ENCODE results near the gene EFNA5. TPM values are rescaled to one million over a fixed set of nuclear protein-coding genes. Genes with fewer than 3 reads are reported as not detected.

Gene EFNA5
- total and polyA plus RNA-seq, 2 of the 8 experiments (the other 6 are each of a cell fraction or from before 2014, with no cell fraction given) = 9.6 to 21.8 TPM

- Histone ChIP-seq H3K14ac (ENCODE audit: insufficient read length) (no peak overlapping the region), H3K36me3 (ENCODE audit: control insufficient read depth in 2 of 4, insufficient read depth in 4 of 4, low read length in 3 of 4) (no peaks in the 10 kb centered on the region), H3K23me2 (ENCODE audit: low read depth, low read length) (no peaks in the 10 kb centered on the region; the same call in 1 of the 2 replicates), H3K79me1 (ENCODE audit: low read depth, low read length) (no peaks in the 10 kb centered on the region), H2BK12ac (ENCODE audit: low read depth, low read length) (no peak overlapping the region), H3K9me3 (ENCODE audit: insufficient read depth in 2 of 2, low read depth in 1 of 2, low read length in 1 of 2) (no peaks in the 10 kb centered on the region), H3K79me2 (ENCODE audit: control insufficient read depth in 1 of 2, insufficient read depth in 2 of 2, low read length in 2 of 2) (no peaks in the 10 kb centered on the region; a peak in 2 of 4 replicates), H3K18ac (ENCODE audit: extremely low read depth, low read length) (no peak overlapping the region), H2BK120ac (replicated peaks; ENCODE audit: low read depth, low read length) (no peak overlapping the region), H2BK5ac (ENCODE audit: low read depth, low read length) (no peak overlapping the region), H3K56ac (replicated peaks; ENCODE audit: insufficient read length, low read depth, low read length) (no peak overlapping the region), H2AK5ac (ENCODE audit: low read depth, low read length) (no peak overlapping the region), H3K4me1 (replicated peaks in 1 of 4; ENCODE audit: control insufficient read depth in 3 of 4, insufficient read depth in 4 of 4, low read length in 3 of 4) (no peaks in the 10 kb centered on the region), H3K9ac (replicated peaks in 1 of 4; ENCODE audit: extremely low read depth in 1 of 4, low read depth in 3 of 4, low read length in 3 of 4) (no peak overlapping the region), H3K27ac (ENCODE audit: low read depth, low read length) (no peak overlapping the region), H3K4ac (replicated peaks; ENCODE audit: insufficient read length, low read depth, low read length) (no peak overlapping the region), H4K8ac (ENCODE audit: extremely low read depth, insufficient read depth, low read length) (no peak overlapping the region), H4K91ac (replicated peaks; ENCODE audit: insufficient read length, low read length) (no peak overlapping the region), H4K20me1 (replicated peaks in 1 of 2; ENCODE audit: control insufficient read depth in 1 of 2, insufficient read depth in 2 of 2, low read length in 2 of 2) (no peaks in the 10 kb centered on the region), H3K4me2 (ENCODE audit: insufficient read depth in 1 of 2, low read depth in 2 of 2, low read length in 2 of 2) (no peak overlapping the region), H2BK20ac (ENCODE audit: low read length) (no peak overlapping the region), H3K23ac (ENCODE audit: insufficient read length) (no peak overlapping the region), H3K4me3 (ENCODE audit: extremely low read depth in 1 of 4, insufficient read depth in 2 of 4, low read depth in 3 of 4, low read length in 4 of 4) (no peak overlapping the region), H2AFZ (ENCODE audit: low read length) (no peak overlapping the region), H2BK15ac (ENCODE audit: low read length) (no peak overlapping the region), H4K5ac (ENCODE audit: insufficient read length, low read depth, low read length) (no peak overlapping the region), H3K27me3 (replicated peaks in 1 of 4; ENCODE audit: control insufficient read depth in 3 of 4, extremely low read depth in 1 of 4, insufficient read depth in 3 of 4, low read length in 3 of 4) (no peaks in the 10 kb centered on the region)
- DNase-seq (ENCODE audit: low read depth in 1 of 2, low spot score in 2 of 2) (no peak), FAIRE-seq (no peak)
- POLR2A ChIA-PET (ENCODE audit: partially characterized antibody) = no interaction called here
- CTCF ChIA-PET (ENCODE audit: partially characterized antibody) = interaction anchor here (0.6 kb wide), 1 partner anchor 42 kb away, joined by 3 read pairs; no protein-coding TSS in a partner anchor
- WGBS, 2 experiments (ENCODE audit: extremely low coverage in 1 of 2, insufficient coverage in 1 of 2, insufficient read length in 1 of 2, insufficient replicate concordance in 2 of 2, low coverage in 1 of 2, low lambda C conversion rate in 2 of 2, missing lambda C conversion rate in 1 of 2) = 89 to 100% methylated on average over 1 of the region's 1 CpG
- no peak for TF ChIP-seq JUN (IDR thresholded peaks at IDR 0.05; ENCODE audit: low read depth, low read length)
- TF ChIP-seq RBBP5 (IDR thresholded peaks at IDR 0.05; ENCODE audit: borderline replicate concordance, low read depth, low read length) = no peak
- no peak for TF ChIP-seq NRF1 (IDR thresholded peaks at IDR 0.05; ENCODE audit: low read depth, low read length)
- no peak for TF ChIP-seq SP2 (IDR thresholded peaks at IDR 0.05; ENCODE audit: low read length)
- TF ChIP-seq ZNF274 (IDR thresholded peaks at IDR 0.05; ENCODE audit: borderline replicate concordance, extremely low read depth, low read length) = no peak
- TF ChIP-seq BACH1 (IDR thresholded peaks at IDR 0.05; ENCODE audit: low read length) = no peak
- no peak for TF ChIP-seq TAF1 (IDR thresholded peaks at IDR 0.05; ENCODE audit: low read depth, low read length)
- TF ChIP-seq SAP30 (IDR thresholded peaks at IDR 0.05; ENCODE audit: insufficient read depth, insufficient replicate concordance, low read length) = no peak
- TF ChIP-seq HDAC2 (IDR thresholded peaks at IDR 0.05; ENCODE audit: borderline replicate concordance in 1 of 2, low read depth in 2 of 2, low read length in 2 of 2) = no peak
- TF ChIP-seq TEAD4 (IDR thresholded peaks at IDR 0.05; ENCODE audit: low read depth, low read length) = no peak
These were observed 53.7 kb downstream of the EFNA5 start for GRCh38 chr5:107617052-107617451.

Measured in H1 (cell line).